PC-3 (cell line): ENCODE measurements around the gene IWS1. TPM values are rescaled to one million over a fixed set of nuclear protein-coding genes. Genes with fewer than 3 reads are reported as not detected.

Source experiments
- ATAC-seq: fragments of 200-7000 bp; cut with Tn5 transposase; 2 replicates; pipeline ENCODE4 v1.9.1; 2020; ENCODE audit warnings: mild to moderate bottlenecking, moderate library complexity
- BruUV-seq: library from RNA; stranded (reverse); fragments of 400-500 nt; replicated peaks from 2 replicates; lab custom pipeline; 2021; lab: Mats Ljungman, UMichigan
- CTCF ChIA-PET: fragments of 300-600 bp; sonication (Branson Sonifier 250); formaldehyde crosslinking; loops from one replicate; lab custom pipeline; 2022; ENCODE audit warnings: antibody characterized with exemption; lab: Charles Lee
- POLR2A ChIA-PET: fragments of 300-600 bp; sonication (Branson Sonifier 250); formaldehyde crosslinking; loops from one replicate; lab custom pipeline; 2022; ENCODE audit warnings: antibody characterized with exemption; ENCODE audit not compliant: unreplicated experiment; lab: Charles Lee
- DNase-seq: peaks from one replicate; pipeline ENCODE4 v3.0.0-alpha.2; 2015
- H2AFZ ChIP-seq: fragments of 300-600 bp; sonication (generic); 2 replicates; pipeline ENCODE4 v1.6.0; 2016; ENCODE audit warnings: antibody characterized with exemption, low read length
- H3F3A ChIP-seq: fragments of 300-600 bp; sonication (generic); one replicate; pipeline ENCODE4 v1.6.0; 2017; ENCODE audit warnings: antibody characterized with exemption, low read length, control low read depth, mild to moderate bottlenecking; ENCODE audit not compliant: unreplicated experiment
- H3K27ac ChIP-seq: fragments of 300-600 bp; sonication (generic); 2 replicates; pipeline ENCODE4 v1.5.1; 2016; ENCODE audit warnings: mild to moderate bottlenecking, low read length
- H3K27me3 ChIP-seq: fragments of 300-600 bp; sonication (generic); 2 replicates; pipeline ENCODE4 v1.6.1; 2016; ENCODE audit warnings: low read length, mixed read lengths
- H3K36me3 ChIP-seq: fragments of 300-600 bp; sonication (generic); 2 replicates; pipeline ENCODE4 v1.6.1; 2016; ENCODE audit warnings: low read depth, mixed run types, low read length, mixed read lengths
- H3K4me1 ChIP-seq: fragments of 300-600 bp; sonication (generic); 2 replicates; pipeline ENCODE4 v1.5.1; 2016; ENCODE audit warnings: low read length; ENCODE audit not compliant: insufficient read depth
- H3K4me2 ChIP-seq: fragments of 300-600 bp; sonication (generic); 2 replicates; pipeline ENCODE4 v1.6.0; 2016; ENCODE audit warnings: low read length
- H3K4me3 ChIP-seq: fragments of 300-600 bp; sonication (generic); 2 replicates; pipeline ENCODE4 v1.5.1; 2016; ENCODE audit warnings: mild to moderate bottlenecking, low read length, mixed read lengths
- H3K79me2 ChIP-seq: fragments of 300-600 bp; sonication (generic); 2 replicates; pipeline ENCODE4 v1.6.1; 2017; ENCODE audit warnings: low read length, mixed read lengths
- H3K9ac ChIP-seq: fragments of 300-600 bp; sonication (generic); 2 replicates; pipeline ENCODE4 v1.6.0; 2016; ENCODE audit warnings: mild to moderate bottlenecking, low read length
- H3K9me2 ChIP-seq: fragments of 300-600 bp; sonication (generic); replicated peaks from 2 replicates; pipeline ENCODE4 v1.6.1; 2016; ENCODE audit warnings: mixed run types, low read length, mixed read lengths
- H3K9me3 ChIP-seq: fragments of 300-600 bp; sonication (generic); 2 replicates; pipeline ENCODE4 v1.6.1; 2016; ENCODE audit warnings: low read length, mixed read lengths
- H4K20me1 ChIP-seq: fragments of 300-600 bp; sonication (generic); 2 replicates; pipeline ENCODE4 v1.6.1; 2016; ENCODE audit warnings: low read length, mixed read lengths
- CTCF ChIP-seq: fragments of 300-600 bp; sonication (generic); conservative IDR thresholded peaks from 2 replicates; pipeline ENCODE4 v1.5.1; 2017; ENCODE audit warnings: antibody characterized with exemption, low read depth, mild to moderate bottlenecking, low read length
- EZH2 ChIP-seq: fragments of 300-600 bp; sonication (generic); IDR thresholded peaks from one replicate; pipeline ENCODE4 v1.6.1; 2017; ENCODE audit warnings: antibody characterized with exemption, mild to moderate bottlenecking, low read length; ENCODE audit not compliant: unreplicated experiment
- EZH2phosphoT487 ChIP-seq: fragments of 300-600 bp; sonication (generic); IDR thresholded peaks from 2 replicates; pipeline ENCODE4 v1.6.1; 2018; ENCODE audit warnings: mild to moderate bottlenecking, antibody characterized with exemption, low read length, borderline replicate concordance
- intact Hi-C: fragments of 100-400 bp; cut with micrococcal nuclease; formaldehyde crosslinking; loops from 2 replicates; pipeline ENCODE4 v1.9.0; 2023
- total RNA-seq: library from RNA; depleted of rRNA; stranded (reverse); fragments of >200 nt; gene quantifications from 2 replicates; pipeline ENCODE4 v1.2.3, GENCODE V29; 2014

Gene IWS1
- total RNA-seq, 1 experiment from 2014 or later = 51.4 TPM

DNA sequence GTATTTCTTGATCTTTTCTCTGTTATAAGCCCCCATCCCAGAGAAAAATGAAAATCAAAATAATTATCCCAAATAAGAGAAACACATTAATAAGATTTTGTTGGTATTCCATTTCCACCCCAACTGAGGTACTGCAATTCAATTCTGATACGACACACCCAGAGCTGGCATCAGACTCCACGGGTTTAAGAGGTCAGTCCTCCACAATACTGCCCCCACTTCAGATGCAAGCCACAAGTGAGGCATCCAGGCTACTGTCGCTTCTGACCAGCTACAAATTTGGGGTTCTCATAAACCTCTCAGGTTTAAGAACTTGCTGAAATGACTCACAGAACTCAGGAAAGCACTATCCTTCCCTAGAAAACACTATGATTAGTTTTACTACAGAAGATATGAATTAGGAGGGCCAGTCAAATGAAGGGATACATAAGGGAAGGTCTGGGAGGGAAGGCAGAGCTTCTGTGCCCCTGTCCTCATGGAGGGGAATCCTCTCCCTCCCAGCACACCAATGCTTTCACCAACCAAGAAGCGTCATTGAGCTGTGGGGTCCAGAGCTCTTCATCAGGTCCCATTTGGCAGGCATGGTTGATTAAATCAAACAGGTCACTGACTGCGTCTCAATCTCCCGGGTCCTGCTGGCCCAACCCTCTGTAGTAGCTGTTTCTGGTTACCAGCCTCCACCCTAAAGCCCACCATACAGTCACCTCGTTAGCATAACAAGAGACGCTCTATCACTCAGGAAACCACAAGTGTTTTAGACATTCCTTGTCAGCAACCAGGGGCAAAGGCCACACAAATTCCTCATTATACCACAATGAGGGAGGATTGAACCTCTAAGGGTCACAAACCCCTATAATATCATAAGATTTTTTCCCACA is 46.2 kb downstream of the IWS1 start:
- no peak for DNase-seq
- Histone ChIP-seq H2AFZ (no peak overlapping the region), H3K4me3 (no peak overlapping the region), H3K4me2 (no peak overlapping the region), H3K27ac (no peak overlapping the region), H3K9me3 (no peaks in the 10 kb centered on the region), H3F3A (no peaks in the 10 kb centered on the region), H3K9me2 (no peaks in the 10 kb centered on the region), H3K36me3 (peaks cover 44% of the 10 kb centered on the region), H3K4me1 (no peaks in the 10 kb centered on the region), H3K9ac (no peak overlapping the region), H3K27me3 (no peaks in the 10 kb centered on the region), H3K79me2 (no peaks in the 10 kb centered on the region), H4K20me1 (no peaks in the 10 kb centered on the region)
- ATAC-seq = no peak
- CTCF ChIA-PET = interaction anchor here (0.6 to 1.8 kb wide), 6 partner anchors 22 to 412 kb away, joined by 3 to 13 read pairs (median 4); no protein-coding TSS in a partner anchor
- POLR2A ChIA-PET = no interaction called here
- no TSS peak for BruUV-seq
- intact Hi-C loops = loop anchor here (1.0 to 2.0 kb wide), 3 partner anchors 25 to 283 kb away; no protein-coding TSS in a partner anchor
- TF ChIP-seq EZH2 = no peak
- TF ChIP-seq CTCF = no peak
- TF ChIP-seq EZH2phosphoT487 = no peak

- no peak for TF ChIP-seq EZH2phosphoT487
- peak; percentile 90 for TF ChIP-seq CTCF
- no peak for TF ChIP-seq EZH2
- H3K4me3 ChIP-seq = no peak overlapping the region
- no peaks in the 10 kb centered on the region for H3K27me3 ChIP-seq
- ChIA-PET POLR2A (interaction anchor here (0.6 kb wide), 1 partner anchor 314 kb away, joined by 4 read pairs; no protein-coding TSS in a partner anchor), CTCF (interaction anchor here (0.6 to 1.8 kb wide), 7 partner anchors 49 to 412 kb away, joined by 3 to 13 read pairs (median 4); no protein-coding TSS in a partner anchor)
- no peak overlapping the region for H2AFZ ChIP-seq
- peaks cover 37% of the 10 kb centered on the region for H3K36me3 ChIP-seq
- ATAC-seq = peak; percentile 83
- no peaks in the 10 kb centered on the region for H3K9me3 ChIP-seq
- DNase-seq = peak; percentile 75
- H3K4me2 ChIP-seq = no peak overlapping the region
- no peaks in the 10 kb centered on the region for H3K79me2 ChIP-seq
- no TSS peak for BruUV-seq
- H3K27ac ChIP-seq = no peak overlapping the region
- no peaks in the 10 kb centered on the region for H3F3A ChIP-seq
- intact Hi-C loops = loop anchor here (1.0 to 2.0 kb wide), 3 partner anchors 25 to 283 kb away; no protein-coding TSS in a partner anchor
- no peaks in the 10 kb centered on the region for H4K20me1 ChIP-seq
- no peaks in the 10 kb centered on the region for H3K9me2 ChIP-seq
- H3K9ac ChIP-seq = no peak overlapping the region
- no peaks in the 10 kb centered on the region for H3K4me1 ChIP-seq
Measured at GRCh38 chr2:127479219-127479825, 47.0 kb downstream of the IWS1 start.
